GM12878 (cell line): ENCODE data around the gene SLC25A28. TPM values are rescaled to one million over a fixed set of nuclear protein-coding genes. Genes with fewer than 3 reads are reported as not detected.

Source experiments
- BCLAF1 ChIP-seq: fragments of 450-650 bp; IDR thresholded peaks from 2 replicates; pipeline ENCODE4 v1.6.1; 2017; ENCODE audit warnings: antibody characterized with exemption, mild to moderate bottlenecking, moderate library complexity
- CHD2 ChIP-seq: IDR thresholded peaks from 2 replicates; pipeline ENCODE4 v1.6.1; 2011; ENCODE audit warnings: low read depth, low read length, improper control_type of control experiment, borderline replicate concordance
- CTCF ChIP-seq, 3 experiments: IDR thresholded peaks in 2 of 3; conservative IDR thresholded peaks in 1 of 3; 2 replicates each; pipeline ENCODE4 v1.5.1; 2011; ENCODE audit warnings: low read depth in 3 of 3, low read length in 3 of 3, mild to moderate bottlenecking in 3 of 3, control low read depth in 2 of 3, moderate library complexity in 2 of 3, inconsistent platforms in 1 of 3, mixed read lengths in 1 of 3; ENCODE audit not compliant: control insufficient read depth in 2 of 3, insufficient read depth in 1 of 3; ENCODE audit errors: extremely low read depth in 1 of 3
- HDAC6 ChIP-seq: fragments of 200-600 bp; sonication (generic); IDR thresholded peaks from one replicate; pipeline ENCODE4 v1.8.0; 2017; ENCODE audit warnings: antibody characterized with exemption; ENCODE audit not compliant: unreplicated experiment
- JUND ChIP-seq: IDR thresholded peaks from 2 replicates; pipeline ENCODE4 v1.6.1; 2012; ENCODE audit warnings: low read depth, mild to moderate bottlenecking, low read length, improper control_type of control experiment, moderate library complexity
- KAT2A ChIP-seq: conservative IDR thresholded peaks from 2 replicates; pipeline ENCODE4 v1.6.1; 2011; ENCODE audit warnings: low read depth, low read length; ENCODE audit not compliant: control insufficient read depth
- NFIC ChIP-seq: IDR thresholded peaks from 2 replicates; pipeline ENCODE4 v1.6.1; 2012; ENCODE audit warnings: low read depth, mild to moderate bottlenecking, inconsistent platforms, low read length, moderate library complexity
- NR2C2 ChIP-seq: IDR thresholded peaks from 2 replicates; pipeline ENCODE4 v1.6.1; 2011; ENCODE audit warnings: borderline replicate concordance, low read depth; ENCODE audit not compliant: control insufficient read depth, insufficient read length
- PKNOX1 ChIP-seq: fragments of 450-650 bp; IDR thresholded peaks from 2 replicates; pipeline ENCODE4 v1.6.1; 2016; ENCODE audit warnings: mild to moderate bottlenecking
- POLR2AphosphoS2 ChIP-seq: IDR thresholded peaks from 2 replicates; pipeline ENCODE4 v1.6.1; 2011; ENCODE audit warnings: low read depth, mild to moderate bottlenecking, low read length, improper control_type of control experiment, moderate library complexity
- RAD51 ChIP-seq: fragments of 450-650 bp; IDR thresholded peaks from 2 replicates; pipeline ENCODE4 v1.6.1; 2016; ENCODE audit warnings: moderate library complexity, mild to moderate bottlenecking, inconsistent platforms
- SPI1 ChIP-seq: IDR thresholded peaks from 2 replicates; pipeline ENCODE4 v1.6.1; 2011; ENCODE audit warnings: low read depth, mild to moderate bottlenecking, low read length, moderate library complexity, borderline replicate concordance; ENCODE audit not compliant: insufficient read depth
- SRF ChIP-seq, 2 experiments: IDR thresholded peaks; 2 replicates each; pipeline ENCODE4 v1.6.1; 2011; ENCODE audit warnings: low read depth in 2 of 2, low read length in 2 of 2, mild to moderate bottlenecking in 1 of 2, moderate library complexity in 1 of 2
- WRNIP1 ChIP-seq: IDR thresholded peaks from 2 replicates; pipeline ENCODE4 v1.6.1; 2011; ENCODE audit warnings: low read depth, low read length, improper control_type of control experiment, borderline replicate concordance
- YY1 ChIP-seq: IDR thresholded peaks from 2 replicates; pipeline ENCODE4 v1.6.1; 2011; ENCODE audit warnings: low read depth, mild to moderate bottlenecking, low read length
- ZBTB11 ChIP-seq: fragments of 450-650 bp; formaldehyde crosslinking; IDR thresholded peaks from 2 replicates; pipeline ENCODE4 v1.5.0; 2022; ENCODE audit warnings: mild to moderate bottlenecking, missing genetic modification characterization
- ZSCAN29 ChIP-seq: fragments of 450-650 bp; IDR thresholded peaks from 2 replicates; pipeline ENCODE4 v1.6.1; 2017; ENCODE audit warnings: mild to moderate bottlenecking, moderate library complexity
- ZZZ3 ChIP-seq: IDR thresholded peaks from 2 replicates; pipeline ENCODE4 v1.6.1; 2011; ENCODE audit warnings: low read depth; ENCODE audit not compliant: control insufficient read depth, insufficient read length
- polyA plus RNA-seq, 11 experiments: library from polyadenylated mRNA; depleted of rRNA in 4 of 11; unstranded in 6 of 11; stranded (reverse) in 5 of 11; fragments of >200 nt; fragmentation: Nextera tagmentation in 4 of 11; fragmentation: Illumina TruSeq in 1 of 11; extraction: Ambion mirVana in 4 of 11; extraction: Trizol in 1 of 11; gene quantifications; 1 replicate in 1 of 11; 2 replicates in 10 of 11; pipeline versions ENCODE4 v1.2.1 to v1.2.3, GENCODE V29; 2011 to 2016; ENCODE audit warnings: inconsistent platforms in 2 of 11, missing spikeins in 2 of 11, low read depth in 1 of 11
- total RNA-seq, 4 experiments: library from RNA; depleted of rRNA in 3 of 4; stranded (reverse); fragments of >200 nt in 3 of 4; fragmentation: Illumina TruSeq in 1 of 4; extraction: Trizol in 1 of 4; gene quantifications; 2 replicates each; pipeline versions ENCODE4 v1.2.1 to v1.2.3, GENCODE V29; 2013 to 2021

Gene SLC25A28
- total and polyA plus RNA-seq, 10 of the 15 experiments (the other 5 are each of a cell fraction or from before 2014, with no cell fraction given) = 7.5 to 47.8 (median 24.9) TPM

GRCh38 chr10:99619851-99620710, at the start of gene SLC25A28 (continued):
- TF ChIP-seq ZBTB11 (no peak), ZSCAN29 (no peak), RAD51 (no peak), NFIC (no peak), CHD2 (no peak), KAT2A (no peak), SPI1 (no peak), POLR2AphosphoS2 (no peak), SRF (IDR thresholded peaks at IDR 0.05; ENCODE audit: low read depth in 2 of 2, low read length in 2 of 2) (no peak), JUND (no peak), PKNOX1 (peak; percentile 99), HDAC6 (no peak), BCLAF1 (no peak), NR2C2 (no peak), ZZZ3 (no peak), YY1 (no peak), WRNIP1 (no peak), CTCF (IDR thresholded peaks at IDR 0.05 in 2 of 3, conservative IDR thresholded peaks at IDR 0.05 in 1 of 3; ENCODE audit: control insufficient read depth in 2 of 3, extremely low read depth in 1 of 3, insufficient read depth in 1 of 3, low read depth in 3 of 3, low read length in 3 of 3) (no peak)
